ENCODE results near the gene ADAMTS2. TPM values are rescaled to one million over a fixed set of nuclear protein-coding genes. Genes with fewer than 3 reads are reported as not detected.

The ADAMTS2 gene
- total and polyA plus RNA-seq, 12 donors, result 4.3 to 70.3 (median 22.4) TPM

DNA sequence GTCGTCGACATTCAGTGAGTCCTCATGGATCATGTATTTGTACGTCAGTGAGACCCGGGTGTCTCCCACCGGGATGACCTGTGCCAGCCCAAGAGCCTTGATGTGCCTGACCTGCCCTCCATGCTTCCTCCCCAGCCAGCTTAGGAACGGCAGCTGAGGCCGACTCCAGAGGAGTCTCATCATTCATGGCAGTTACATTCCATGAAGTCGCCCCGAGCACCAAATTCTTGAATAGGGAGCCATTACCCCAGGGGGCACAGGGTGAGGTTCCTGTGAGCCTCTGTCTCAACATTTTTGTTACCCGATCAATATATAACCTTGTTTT, 217.3 kb downstream of the ADAMTS2 start:
- intact Hi-C loops (cut with DNase I), result no loop called here
- Histone ChIP-seq H3K4me3 (no peak overlapping the region), H3K4me1 (replicated peaks in 1 of 2) (no peaks in the 10 kb centered on the region), H3K27me3 (no peaks in the 10 kb centered on the region), H3K27ac (no peak overlapping the region), H3K36me3 (replicated peaks in 1 of 2) (peaks cover 0 to 12% of the 10 kb centered on the region in 2 donors), H3K9me3 (replicated peaks in 1 of 3) (no peaks in the 10 kb centered on the region)
- WGBS, 4 donors, result 84 to 87% (median 86%) methylated on average over 8 to 10 of the region's 10 CpGs
- no peak for DNase-seq
- no peak for TF ChIP-seq POLR2A (IDR thresholded peaks at IDR 0.05)
- TF ChIP-seq, protein P1, sequence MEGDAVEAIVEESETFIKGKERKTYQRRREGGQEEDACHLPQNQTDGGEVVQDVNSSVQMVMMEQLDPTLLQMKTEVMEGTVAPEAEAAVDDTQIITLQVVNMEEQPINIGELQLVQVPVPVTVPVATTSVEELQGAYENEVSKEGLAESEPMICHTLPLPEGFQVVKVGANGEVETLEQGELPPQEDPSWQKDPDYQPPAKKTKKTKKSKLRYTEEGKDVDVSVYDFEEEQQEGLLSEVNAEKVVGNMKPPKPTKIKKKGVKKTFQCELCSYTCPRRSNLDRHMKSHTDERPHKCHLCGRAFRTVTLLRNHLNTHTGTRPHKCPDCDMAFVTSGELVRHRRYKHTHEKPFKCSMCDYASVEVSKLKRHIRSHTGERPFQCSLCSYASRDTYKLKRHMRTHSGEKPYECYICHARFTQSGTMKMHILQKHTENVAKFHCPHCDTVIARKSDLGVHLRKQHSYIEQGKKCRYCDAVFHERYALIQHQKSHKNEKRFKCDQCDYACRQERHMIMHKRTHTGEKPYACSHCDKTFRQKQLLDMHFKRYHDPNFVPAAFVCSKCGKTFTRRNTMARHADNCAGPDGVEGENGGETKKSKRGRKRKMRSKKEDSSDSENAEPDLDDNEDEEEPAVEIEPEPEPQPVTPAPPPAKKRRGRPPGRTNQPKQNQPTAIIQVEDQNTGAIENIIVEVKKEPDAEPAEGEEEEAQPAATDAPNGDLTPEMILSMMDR (IDR thresholded peaks at IDR 0.05), result no peak

DNA sequence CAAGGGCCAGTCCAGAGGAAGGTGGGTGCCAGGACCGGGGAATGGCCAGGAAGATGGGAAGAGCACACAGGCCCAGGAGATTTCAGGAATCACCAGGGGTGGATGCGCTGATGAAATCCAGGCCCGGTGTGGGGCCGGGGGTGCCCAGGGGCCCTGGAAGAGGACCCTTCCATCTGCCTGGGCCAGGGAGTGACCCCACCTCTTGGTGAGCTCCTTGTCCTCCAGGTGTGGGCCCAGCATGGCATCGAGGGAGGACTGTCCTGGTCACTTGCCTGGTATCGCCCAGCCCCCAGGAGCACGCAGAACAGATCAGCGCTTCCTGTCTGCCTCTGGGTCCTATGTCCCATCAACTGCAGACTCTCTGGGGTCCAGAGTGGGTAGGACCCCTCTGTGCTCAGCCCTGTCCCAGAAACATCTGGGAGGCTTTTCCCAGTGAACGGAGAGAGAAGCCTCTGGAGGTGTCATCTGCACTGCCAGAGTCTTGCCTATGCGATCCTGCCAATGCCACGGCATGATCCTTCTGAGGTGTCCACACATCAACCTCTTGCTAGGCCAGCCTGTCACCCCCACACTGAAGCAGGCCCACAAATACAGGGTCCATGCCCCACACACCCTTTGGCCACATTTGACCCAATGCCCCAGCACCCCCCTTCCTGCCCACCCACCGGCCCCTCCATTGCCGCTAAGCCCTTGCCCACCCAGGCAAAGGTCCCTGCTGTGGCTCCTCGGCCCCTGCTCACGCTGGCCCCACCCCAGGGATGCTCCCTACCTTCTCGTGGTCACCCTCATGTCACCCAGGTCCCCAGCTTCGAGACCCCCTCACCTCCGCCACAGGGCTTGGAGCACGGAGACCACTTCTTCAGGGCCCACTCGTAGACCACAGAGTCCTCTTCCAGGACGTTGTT, 217.9 kb downstream of the ADAMTS2 start:
- TF ChIP-seq POLR2A (IDR thresholded peaks at IDR 0.05), result no peak
- TF ChIP-seq, protein P1 (IDR thresholded peaks at IDR 0.05), result no peak
- no peak overlapping the region for H3K27ac ChIP-seq
- 90 to 97% (median 91%) methylated on average over 11 to 21 of the region's 21 CpGs for WGBS, 4 donors
- intact Hi-C loops (cut with DNase I), result no loop called here
- DNase-seq, result peak in 2 of 7 donors; percentile 11 to 12
- peaks cover 0 to 12% of the 10 kb centered on the region in 2 donors for H3K36me3 ChIP-seq (replicated peaks in 1 of 2)
- H3K4me3 ChIP-seq, result no peak overlapping the region
- H3K27me3 ChIP-seq, result no peaks in the 10 kb centered on the region
- H3K9me3 ChIP-seq (replicated peaks in 1 of 3), result no peaks in the 10 kb centered on the region
- no peaks in the 10 kb centered on the region for H3K4me1 ChIP-seq (replicated peaks in 1 of 2)

DNA sequence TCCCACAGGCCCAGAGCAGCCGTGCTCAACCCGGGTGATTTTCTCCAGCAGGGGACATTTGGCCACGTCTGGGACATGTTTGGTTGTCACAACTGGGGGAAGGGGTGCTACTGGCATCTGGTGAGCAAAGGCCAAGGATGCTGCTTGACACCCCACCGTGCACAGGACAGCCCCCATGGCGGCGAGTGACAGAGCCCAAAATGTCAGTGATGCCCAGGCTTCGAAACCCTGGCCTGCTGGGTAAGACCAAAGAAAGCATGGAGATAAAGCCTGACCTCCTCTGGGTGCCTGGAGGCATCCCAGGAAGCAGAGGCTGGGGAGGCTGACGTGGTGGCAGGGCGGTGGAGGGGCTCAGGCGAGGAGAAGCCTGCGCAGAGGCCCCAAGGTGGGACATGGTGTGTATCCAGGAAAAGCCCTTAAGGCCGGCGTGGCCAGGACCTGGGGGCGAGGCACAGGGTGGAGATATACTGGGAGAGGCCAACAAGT, 218.7 kb downstream of the ADAMTS2 start:
- no peaks in the 10 kb centered on the region for H3K4me1 ChIP-seq (replicated peaks in 1 of 2)
- intact Hi-C loops (cut with DNase I), result no loop called here
- WGBS, 4 donors, result 83 to 91% (median 87%) methylated on average over 12 to 14 of the region's 14 CpGs
- H3K27me3 ChIP-seq, result no peaks in the 10 kb centered on the region
- TF ChIP-seq POLR2A (IDR thresholded peaks at IDR 0.05), result no peak
- TF ChIP-seq, protein P1 (IDR thresholded peaks at IDR 0.05), result no peak
- H3K9me3 ChIP-seq (replicated peaks in 1 of 3), result no peaks in the 10 kb centered on the region
- no peak overlapping the region for H3K4me3 ChIP-seq
- H3K36me3 ChIP-seq (replicated peaks in 1 of 2), result peaks cover 0 to 12% of the 10 kb centered on the region in 2 donors
- peak in 1 of 7 donors; percentile 12 for DNase-seq
- no peak overlapping the region for H3K27ac ChIP-seq

DNA sequence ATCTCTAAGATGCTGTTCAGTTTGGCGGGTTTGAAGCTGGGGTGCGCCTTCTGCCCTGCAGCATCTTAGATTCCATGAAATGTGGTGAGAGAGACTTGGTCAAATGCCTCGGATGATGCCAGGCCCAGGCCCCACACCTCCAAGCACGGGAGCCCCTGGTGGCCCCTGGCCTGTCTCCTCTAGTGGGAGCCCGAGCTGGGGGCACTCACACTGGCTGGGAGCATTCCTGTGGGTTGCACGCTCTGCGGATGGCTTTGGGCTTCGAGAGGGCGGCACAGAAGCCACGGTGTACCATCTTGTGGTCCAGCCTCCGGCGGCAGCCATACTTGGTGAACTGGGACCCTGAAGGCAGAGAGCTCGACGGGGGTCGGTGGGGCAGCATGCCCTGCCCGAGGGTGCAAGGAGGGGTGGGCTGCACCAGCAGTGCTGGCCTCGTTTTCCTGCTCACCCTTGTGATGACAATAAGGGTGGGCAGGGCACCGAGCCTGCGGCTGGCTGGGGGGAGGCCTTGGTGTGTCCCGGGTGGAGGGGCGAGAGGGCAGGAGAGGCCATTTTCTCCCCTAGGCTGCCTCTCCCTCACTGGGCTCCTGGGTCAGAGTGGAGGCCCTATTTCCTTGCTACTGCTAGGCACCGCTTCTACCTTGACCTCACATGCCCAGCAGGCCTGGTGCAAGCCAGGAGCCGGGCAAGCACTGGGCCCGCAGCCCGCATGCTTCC, 219.3 kb downstream of the ADAMTS2 start:
- Histone ChIP-seq H3K9me3 (replicated peaks in 1 of 3) (no peaks in the 10 kb centered on the region), H3K4me3 (no peak overlapping the region), H3K27ac (no peak overlapping the region), H3K36me3 (replicated peaks in 1 of 2) (peaks cover 0 to 12% of the 10 kb centered on the region in 2 donors), H3K4me1 (replicated peaks in 1 of 2) (no peaks in the 10 kb centered on the region), H3K27me3 (no peaks in the 10 kb centered on the region)
- intact Hi-C loops (cut with DNase I), result no loop called here
- DNase-seq, result peak in 1 of 7 donors; percentile 10
- WGBS, 4 donors, result 85 to 94% (median 91%) methylated on average over 2 to 25 of the region's 25 CpGs
- TF ChIP-seq, protein P1 (IDR thresholded peaks at IDR 0.05), result no peak
- no peak for TF ChIP-seq POLR2A (IDR thresholded peaks at IDR 0.05)
